OCI-LY1 (cell line): Measurements from ENCODE around the gene CSHL1.
A peak's percentile ranks its signal among the peaks of the same experiment; 100 is the strongest.

Experiments
- H2AFZ ChIP-seq: fragments of 200-600 bp; sonication (generic), shearing (Covaris generic); 2 replicates; pipeline ENCODE4 v1.6.0; 2014; ENCODE audit warnings: antibody characterized with exemption, mild to moderate bottlenecking, low read length
- H3F3A ChIP-seq: fragments of 200-600 bp; sonication (generic), shearing (Covaris generic); 2 replicates; pipeline ENCODE4 v1.6.0; 2014; ENCODE audit warnings: mild to moderate bottlenecking, antibody characterized with exemption, low read length, moderate library complexity; ENCODE audit not compliant: insufficient read depth
- H3K27ac ChIP-seq: fragments of 200-600 bp; sonication (generic); 2 replicates; pipeline ENCODE4 v1.5.1; 2014; ENCODE audit warnings: low read length, mixed run types, mild to moderate bottlenecking, low read depth; ENCODE audit not compliant: poor library complexity, severe bottlenecking
- H3K27me3 ChIP-seq: fragments of 200-600 bp; sonication (generic); 2 replicates; pipeline ENCODE4 v1.6.0; 2014; ENCODE audit warnings: antibody characterized with exemption, mild to moderate bottlenecking, low read length, moderate library complexity; ENCODE audit not compliant: insufficient read depth
- H3K36me3 ChIP-seq: fragments of 200-600 bp; sonication (generic); 2 replicates; pipeline ENCODE4 v1.6.1; 2014; ENCODE audit warnings: mild to moderate bottlenecking, antibody characterized with exemption, low read length, moderate library complexity, mixed read lengths; ENCODE audit not compliant: insufficient read depth
- H3K4me1 ChIP-seq: fragments of 200-600 bp; sonication (generic); 2 replicates; pipeline ENCODE4 v1.5.1; 2014; ENCODE audit warnings: mild to moderate bottlenecking, low read length, moderate library complexity; ENCODE audit not compliant: insufficient read depth, severe bottlenecking
- H3K4me2 ChIP-seq: fragments of 200-600 bp; sonication (generic), shearing (Covaris generic); 2 replicates; pipeline ENCODE4 v1.6.1; 2014; ENCODE audit warnings: low read length
- H3K4me3 ChIP-seq: fragments of 200-600 bp; sonication (generic); 2 replicates; pipeline ENCODE4 v1.5.1; 2014; ENCODE audit warnings: low read length, low read depth, mild to moderate bottlenecking, mixed read lengths; ENCODE audit not compliant: poor library complexity, severe bottlenecking
- H3K79me2 ChIP-seq: fragments of 200-600 bp; shearing (Covaris generic); 2 replicates; pipeline ENCODE4 v1.6.1; 2016; ENCODE audit warnings: mixed run types, low read length, mixed read lengths; ENCODE audit not compliant: insufficient read depth
- H3K9ac ChIP-seq: fragments of 200-600 bp; sonication (generic), shearing (Covaris generic); 2 replicates; pipeline ENCODE4 v1.6.1; 2014; ENCODE audit warnings: mild to moderate bottlenecking, low read length, mixed read lengths
- H3K9me2 ChIP-seq: fragments of 200-600 bp; sonication (generic), shearing (Covaris generic); 2 replicates; pipeline ENCODE4 v1.6.1; 2014; ENCODE audit warnings: low read depth, mild to moderate bottlenecking, low read length, mixed read lengths
- H3K9me3 ChIP-seq: fragments of 200-600 bp; shearing (Covaris generic); 2 replicates; pipeline ENCODE4 v1.6.1; 2014; ENCODE audit warnings: low read length, mixed read lengths
- H4K20me1 ChIP-seq: fragments of 200-600 bp; sonication (generic), shearing (Covaris generic); 2 replicates; pipeline ENCODE4 v1.6.0; 2016; ENCODE audit warnings: mild to moderate bottlenecking, low read length; ENCODE audit not compliant: insufficient read depth
- EZH2 ChIP-seq: fragments of 200-600 bp; sonication (generic), shearing (Covaris generic); IDR thresholded peaks from 2 replicates; pipeline ENCODE4 v1.8.0; 2017; ENCODE audit warnings: borderline replicate concordance, mixed run types, mild to moderate bottlenecking, antibody characterized with exemption, low read length, moderate library complexity, mixed read lengths
- TF ChIP-seq, protein P1 (sequence below): fragments of 200-600 bp; sonication (generic), shearing (Covaris generic); IDR thresholded peaks from 2 replicates; pipeline ENCODE4 v1.5.1; 2017; ENCODE audit warnings: mild to moderate bottlenecking, antibody characterized with exemption, low read length, moderate library complexity, mixed read lengths

CSHL1 gene

DNA sequence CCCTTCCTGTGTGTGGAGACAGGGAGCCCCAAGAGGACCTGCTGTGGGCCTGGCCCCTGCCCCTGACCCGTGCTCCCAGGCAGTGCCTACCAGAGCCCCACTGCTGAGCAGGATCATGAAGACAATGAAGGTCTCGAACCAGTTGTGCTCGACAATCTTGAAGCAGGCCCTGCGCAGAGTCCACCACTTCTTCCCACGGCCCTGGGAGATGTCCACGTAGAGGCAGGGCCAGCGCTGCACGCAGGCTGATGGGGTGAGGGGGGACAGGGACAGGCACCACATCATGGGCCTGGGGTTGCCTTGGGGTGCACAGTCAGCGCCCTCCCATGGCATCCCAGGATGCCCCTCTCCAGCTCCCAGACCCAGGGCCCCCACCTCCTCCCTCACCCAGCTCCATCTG is 37.5 kb upstream of the CSHL1 start:
- Histone ChIP-seq H3K79me2 (no peaks in the 10 kb centered on the region), H4K20me1 (no peaks in the 10 kb centered on the region), H3K4me2 (no peak overlapping the region), H3K27ac (no peak overlapping the region), H3K27me3 (no peaks in the 10 kb centered on the region), H3K9me3 (no peaks in the 10 kb centered on the region), H3K9me2 (no peaks in the 10 kb centered on the region), H3K9ac (no peak overlapping the region), H3K4me1 (peaks cover 64% of the 10 kb centered on the region), H3K36me3 (no peaks in the 10 kb centered on the region), H2AFZ (no peak overlapping the region), H3F3A (no peaks in the 10 kb centered on the region), H3K4me3 (no peak overlapping the region)
- TF ChIP-seq EZH2, result no peak
- TF ChIP-seq, protein P1, sequence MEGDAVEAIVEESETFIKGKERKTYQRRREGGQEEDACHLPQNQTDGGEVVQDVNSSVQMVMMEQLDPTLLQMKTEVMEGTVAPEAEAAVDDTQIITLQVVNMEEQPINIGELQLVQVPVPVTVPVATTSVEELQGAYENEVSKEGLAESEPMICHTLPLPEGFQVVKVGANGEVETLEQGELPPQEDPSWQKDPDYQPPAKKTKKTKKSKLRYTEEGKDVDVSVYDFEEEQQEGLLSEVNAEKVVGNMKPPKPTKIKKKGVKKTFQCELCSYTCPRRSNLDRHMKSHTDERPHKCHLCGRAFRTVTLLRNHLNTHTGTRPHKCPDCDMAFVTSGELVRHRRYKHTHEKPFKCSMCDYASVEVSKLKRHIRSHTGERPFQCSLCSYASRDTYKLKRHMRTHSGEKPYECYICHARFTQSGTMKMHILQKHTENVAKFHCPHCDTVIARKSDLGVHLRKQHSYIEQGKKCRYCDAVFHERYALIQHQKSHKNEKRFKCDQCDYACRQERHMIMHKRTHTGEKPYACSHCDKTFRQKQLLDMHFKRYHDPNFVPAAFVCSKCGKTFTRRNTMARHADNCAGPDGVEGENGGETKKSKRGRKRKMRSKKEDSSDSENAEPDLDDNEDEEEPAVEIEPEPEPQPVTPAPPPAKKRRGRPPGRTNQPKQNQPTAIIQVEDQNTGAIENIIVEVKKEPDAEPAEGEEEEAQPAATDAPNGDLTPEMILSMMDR, result no peak

DNA sequence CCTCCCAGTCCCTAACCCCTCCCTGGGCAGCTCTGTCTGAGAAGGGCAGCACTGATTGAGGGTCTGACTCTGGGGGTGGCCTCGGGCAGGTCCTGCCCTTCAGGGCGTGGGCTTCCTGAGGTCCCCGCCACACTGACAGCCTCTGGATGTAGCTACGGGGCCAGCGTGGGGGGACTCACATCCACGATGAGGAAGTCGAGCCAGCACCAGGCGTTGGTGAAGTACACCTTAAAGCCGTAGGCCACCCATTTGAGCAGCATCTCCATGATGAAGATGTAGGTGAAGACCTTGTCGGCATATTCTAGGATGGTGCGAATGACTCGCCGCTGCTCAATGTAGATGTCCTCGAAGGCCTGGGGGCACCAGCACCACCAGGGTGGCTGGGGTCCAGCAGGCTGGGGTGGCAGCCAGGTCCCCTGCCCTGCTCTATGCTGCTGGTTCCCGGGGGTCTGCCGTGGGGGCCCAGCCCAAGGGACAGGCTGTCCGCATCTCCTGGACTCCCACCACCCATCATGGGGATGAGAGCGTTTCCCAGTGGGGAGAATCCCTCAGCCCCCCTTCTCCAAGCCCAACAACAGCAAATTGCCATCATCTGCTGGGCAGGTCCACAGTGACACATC is 36.8 kb upstream of the CSHL1 start:
- Histone ChIP-seq H3K9me3 (no peaks in the 10 kb centered on the region), H3K4me2 (no peak overlapping the region), H3K9me2 (no peaks in the 10 kb centered on the region), H3K4me3 (no peak overlapping the region), H3K79me2 (no peaks in the 10 kb centered on the region), H2AFZ (no peak overlapping the region), H3K36me3 (no peaks in the 10 kb centered on the region), H3K9ac (no peak overlapping the region), H3F3A (no peaks in the 10 kb centered on the region), H4K20me1 (no peaks in the 10 kb centered on the region), H3K27ac (no peak overlapping the region), H3K4me1 (peaks cover 64% of the 10 kb centered on the region), H3K27me3 (no peaks in the 10 kb centered on the region)
- no peak for TF ChIP-seq EZH2
- TF ChIP-seq, protein P1, result no peak

DNA sequence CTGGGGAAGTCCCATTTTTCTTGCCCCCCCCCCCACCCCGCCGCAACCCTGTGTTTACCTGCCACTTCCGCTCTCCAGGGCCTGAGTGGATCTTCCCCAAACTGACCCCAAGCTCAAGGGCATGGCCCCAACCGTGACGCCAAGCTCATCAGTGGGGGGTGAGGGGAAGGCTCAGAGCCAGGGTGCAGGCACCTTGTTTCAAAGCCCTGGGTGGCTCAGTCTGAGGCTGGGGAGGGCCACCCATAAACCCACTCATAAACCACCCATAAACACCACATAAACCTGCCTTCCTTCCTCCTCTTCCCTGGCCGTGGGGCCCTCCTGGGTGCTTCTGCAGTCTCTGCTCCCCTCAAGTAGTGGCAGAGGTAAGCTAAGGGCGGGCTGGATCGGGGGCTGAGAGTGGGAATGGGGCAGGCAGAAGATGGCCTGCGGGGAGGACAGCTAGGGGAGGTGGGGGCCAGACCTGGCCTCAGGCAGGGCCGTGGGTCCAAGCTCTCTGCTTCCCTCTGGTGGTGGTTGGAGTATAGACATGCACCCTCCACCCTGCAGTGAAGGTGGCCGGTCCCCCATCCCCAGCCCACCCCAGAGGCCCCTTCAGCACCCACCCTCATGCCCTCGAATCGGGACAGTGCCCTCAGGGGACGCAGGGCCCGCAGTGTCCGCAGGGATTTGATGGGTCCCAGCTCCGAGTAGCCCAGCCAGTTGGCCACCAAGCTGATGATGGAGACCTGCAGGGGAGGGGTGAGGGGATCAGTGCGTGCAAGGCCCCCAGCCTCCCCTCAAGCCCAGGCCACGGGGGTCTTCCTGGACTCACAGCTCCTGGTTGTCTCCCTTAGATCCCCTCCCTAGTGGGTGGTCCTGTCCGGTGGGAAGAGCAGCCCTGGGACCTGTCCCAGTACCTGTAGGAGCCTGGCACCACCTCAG is 35.6 kb upstream of the CSHL1 start:
- no peaks in the 10 kb centered on the region for H3K36me3 ChIP-seq
- no peaks in the 10 kb centered on the region for H3K79me2 ChIP-seq
- H3K4me3 ChIP-seq, result peak overlapping the region; percentile 50
- H3K9me3 ChIP-seq, result no peaks in the 10 kb centered on the region
- peak overlapping the region; percentile 86 for H3K9ac ChIP-seq
- H3K9me2 ChIP-seq, result no peaks in the 10 kb centered on the region
- peak overlapping the region; percentile 86 for H3K4me2 ChIP-seq
- H4K20me1 ChIP-seq, result no peaks in the 10 kb centered on the region
- peaks cover 73% of the 10 kb centered on the region for H3K4me1 ChIP-seq
- TF ChIP-seq, protein P1, result peak; percentile 78
- no peak for TF ChIP-seq EZH2
- peak overlapping the region; percentile 99 for H3K27ac ChIP-seq
- no peak overlapping the region for H2AFZ ChIP-seq
- H3F3A ChIP-seq, result no peaks in the 10 kb centered on the region
- no peaks in the 10 kb centered on the region for H3K27me3 ChIP-seq
